GM21786 (cell line): Measurements from ENCODE around the gene STX16.

Experiments used
- ATAC-seq: cut with Tn5 transposase; IDR thresholded peaks from one replicate; pipeline ENCODE4 v1.9.1; 2021; ENCODE audit not compliant: unreplicated experiment

The STX16 gene, protein sequence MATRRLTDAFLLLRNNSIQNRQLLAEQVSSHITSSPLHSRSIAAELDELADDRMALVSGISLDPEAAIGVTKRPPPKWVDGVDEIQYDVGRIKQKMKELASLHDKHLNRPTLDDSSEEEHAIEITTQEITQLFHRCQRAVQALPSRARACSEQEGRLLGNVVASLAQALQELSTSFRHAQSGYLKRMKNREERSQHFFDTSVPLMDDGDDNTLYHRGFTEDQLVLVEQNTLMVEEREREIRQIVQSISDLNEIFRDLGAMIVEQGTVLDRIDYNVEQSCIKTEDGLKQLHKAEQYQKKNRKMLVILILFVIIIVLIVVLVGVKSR

DNA sequence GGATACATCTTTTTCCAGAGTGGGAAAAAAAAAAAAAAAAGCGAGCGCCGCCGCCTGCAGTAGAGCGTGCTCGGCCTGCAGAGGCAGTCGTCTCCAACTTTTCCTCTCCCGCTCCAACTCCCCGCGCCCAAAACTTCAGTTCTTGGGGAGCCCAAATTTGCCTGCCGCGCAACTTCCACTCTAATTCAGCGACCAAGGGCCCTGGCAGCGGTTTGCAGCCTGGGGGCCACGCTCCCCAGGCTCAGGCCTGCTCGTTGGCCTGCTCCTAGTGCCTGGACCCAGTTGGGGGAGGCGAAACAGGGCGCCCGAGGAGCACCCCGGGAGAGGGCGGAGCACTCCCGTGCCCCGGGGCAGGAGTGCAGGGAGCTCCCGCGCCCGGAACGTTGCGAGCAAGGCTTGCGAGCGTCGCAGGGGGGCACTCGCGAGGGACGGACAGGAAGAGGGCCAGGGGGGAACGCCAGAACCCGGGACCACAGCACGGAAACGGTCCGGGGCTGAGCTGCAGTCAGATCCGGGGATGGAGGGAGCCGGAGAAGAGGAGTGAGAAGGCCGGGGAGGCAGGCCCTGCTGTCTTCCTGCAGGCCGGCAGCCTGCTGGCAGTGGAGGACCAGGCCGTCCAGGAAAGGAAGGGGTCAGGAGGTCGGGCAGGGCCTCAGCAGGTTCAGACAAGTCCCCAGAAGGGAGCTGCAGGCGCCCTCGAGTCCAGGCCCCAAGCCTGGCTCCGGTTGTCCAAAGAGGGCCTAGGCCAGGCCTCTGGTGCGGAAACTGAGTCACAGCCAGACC is at the start of gene STX16:
TSS of gene STX16 (plus strand) at position 508 of the 783 bp plus-strand sequence. CDS start 724 bp downstream, outside the sequence.
- peak; percentile 56 for ATAC-seq

DNA sequence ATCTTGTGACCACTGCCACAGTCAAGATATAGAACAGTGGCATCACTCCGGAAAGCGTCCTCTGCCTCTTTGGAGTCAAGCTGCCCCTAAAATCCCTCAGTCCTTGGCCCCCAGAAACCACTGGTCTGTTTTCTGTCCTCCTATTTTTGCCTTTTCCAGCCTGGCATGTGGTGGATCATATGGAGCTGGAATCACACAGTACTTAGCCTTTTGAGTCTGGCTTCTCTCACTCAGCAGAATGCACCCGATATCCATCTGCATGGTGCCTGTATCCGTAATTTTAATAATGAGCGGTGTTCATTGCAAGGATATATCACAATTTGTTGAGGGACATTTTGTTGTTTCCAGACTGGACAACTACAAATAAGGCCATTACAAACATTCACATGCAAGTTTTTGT is 49.0 kb upstream of the STX16 start:
- no peak for ATAC-seq

DNA sequence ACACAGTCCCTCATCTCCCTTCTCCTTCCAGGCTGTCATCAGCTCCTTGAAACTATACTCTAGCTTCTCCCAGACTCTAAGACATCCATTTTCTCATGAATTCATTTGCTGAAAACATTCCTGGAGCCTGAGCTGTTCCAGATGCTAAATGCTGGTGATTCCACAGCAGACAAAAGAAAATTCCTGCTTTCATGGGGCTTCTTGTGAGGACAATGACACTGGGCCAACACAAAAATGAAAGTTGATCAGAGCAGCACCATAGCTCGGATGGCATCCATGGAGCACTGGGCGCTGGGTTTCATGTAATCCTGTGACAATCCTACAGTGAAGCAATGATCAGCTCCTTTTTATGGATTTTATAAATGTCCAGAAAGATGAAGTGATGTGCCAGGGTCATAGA is 47.4 kb upstream of the STX16 start:
- ATAC-seq, result no peak

DNA sequence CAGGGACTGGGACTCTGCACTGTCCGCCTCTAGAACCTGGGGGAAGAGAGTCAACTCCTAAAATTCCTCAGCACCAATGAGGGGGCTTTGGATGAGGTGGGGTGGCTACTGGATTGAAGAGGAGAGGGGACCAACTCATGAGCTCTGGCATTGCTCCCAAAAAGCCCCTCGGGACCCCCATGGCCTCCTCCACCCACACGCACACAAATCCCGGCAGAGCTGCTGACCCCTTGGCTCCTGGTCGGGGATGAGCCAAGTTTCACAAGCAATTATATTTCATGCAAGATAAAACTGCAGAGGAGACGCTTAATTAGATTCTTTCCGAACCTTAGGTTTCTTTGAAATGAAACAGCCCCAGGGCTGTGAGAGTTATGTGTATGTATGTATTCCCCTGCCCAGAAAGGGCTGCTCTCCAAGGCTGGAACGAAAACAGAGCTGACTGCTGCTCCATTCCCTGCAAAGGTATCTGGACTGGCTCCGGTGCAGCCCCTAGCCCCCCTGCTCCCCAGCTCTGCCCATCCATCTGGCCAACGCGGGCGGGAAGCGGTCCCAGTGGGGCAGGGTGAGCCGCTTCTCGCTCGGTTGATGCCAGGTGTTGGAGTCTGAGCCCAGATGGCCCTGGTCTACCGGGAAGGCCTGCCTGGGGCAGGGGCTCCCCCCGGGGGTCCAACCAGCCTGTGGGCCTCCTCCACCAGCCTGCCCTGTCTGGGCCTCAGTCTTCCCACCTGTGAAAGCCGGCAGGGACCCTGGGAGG is 46.8 kb upstream of the STX16 start:
- ATAC-seq, result no peak

DNA sequence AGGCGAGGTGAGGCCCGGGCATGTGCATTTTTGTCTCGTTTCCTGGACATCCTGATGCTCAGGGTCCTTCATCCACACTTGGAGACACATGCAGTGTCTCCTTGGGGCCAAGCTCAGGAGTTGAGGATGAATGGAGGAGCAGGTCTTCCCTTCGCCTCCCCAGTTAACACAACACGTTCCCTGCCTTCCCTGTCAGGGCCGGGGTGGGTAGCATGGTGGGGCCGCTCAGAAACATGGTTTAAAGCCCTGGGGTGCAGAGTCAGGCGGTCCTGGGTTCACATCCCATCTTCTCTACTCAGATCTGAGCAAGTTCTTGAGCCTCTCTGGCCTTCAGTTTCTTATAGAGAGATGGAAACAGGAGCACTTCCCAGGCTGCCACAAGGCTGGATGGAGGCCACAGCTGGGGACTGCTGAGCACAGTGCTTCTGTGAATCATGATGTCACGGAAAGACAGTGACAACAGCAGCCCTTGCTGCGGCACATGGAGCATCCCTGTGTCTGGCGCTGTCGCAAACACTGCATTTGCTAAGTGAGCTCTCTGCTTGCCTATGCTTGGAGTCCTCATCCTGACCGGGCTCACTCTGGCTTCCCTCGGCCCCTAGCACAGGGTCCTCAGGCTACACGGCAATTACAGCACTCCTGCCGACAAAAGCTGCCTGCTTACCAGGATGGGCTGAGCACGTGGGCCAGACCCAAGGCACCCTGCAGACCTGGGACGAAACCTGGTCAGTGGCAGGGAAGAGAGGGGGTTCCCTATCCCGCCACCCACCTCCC is 45.6 kb upstream of the STX16 start:
- ATAC-seq, result no peak

DNA sequence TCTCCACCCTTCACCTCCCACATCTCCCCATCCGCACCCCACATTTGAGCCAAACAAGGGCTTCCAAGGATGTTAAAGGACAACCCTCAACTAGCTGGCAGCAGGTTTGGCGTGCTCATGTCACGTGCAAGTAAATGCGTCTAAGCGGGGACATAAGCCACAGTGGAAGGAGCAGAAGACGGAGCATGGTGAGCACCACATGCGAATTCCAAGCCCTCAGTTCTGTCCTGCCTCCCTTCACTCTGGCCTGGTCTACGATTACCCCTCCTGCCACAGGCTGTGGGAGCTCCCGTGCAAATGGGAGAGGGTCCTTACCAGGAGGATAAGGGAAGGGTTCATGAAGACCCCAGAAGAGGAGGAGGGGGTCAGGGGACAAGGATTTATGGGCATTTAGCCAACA is 44.9 kb upstream of the STX16 start:
- no peak for ATAC-seq

DNA sequence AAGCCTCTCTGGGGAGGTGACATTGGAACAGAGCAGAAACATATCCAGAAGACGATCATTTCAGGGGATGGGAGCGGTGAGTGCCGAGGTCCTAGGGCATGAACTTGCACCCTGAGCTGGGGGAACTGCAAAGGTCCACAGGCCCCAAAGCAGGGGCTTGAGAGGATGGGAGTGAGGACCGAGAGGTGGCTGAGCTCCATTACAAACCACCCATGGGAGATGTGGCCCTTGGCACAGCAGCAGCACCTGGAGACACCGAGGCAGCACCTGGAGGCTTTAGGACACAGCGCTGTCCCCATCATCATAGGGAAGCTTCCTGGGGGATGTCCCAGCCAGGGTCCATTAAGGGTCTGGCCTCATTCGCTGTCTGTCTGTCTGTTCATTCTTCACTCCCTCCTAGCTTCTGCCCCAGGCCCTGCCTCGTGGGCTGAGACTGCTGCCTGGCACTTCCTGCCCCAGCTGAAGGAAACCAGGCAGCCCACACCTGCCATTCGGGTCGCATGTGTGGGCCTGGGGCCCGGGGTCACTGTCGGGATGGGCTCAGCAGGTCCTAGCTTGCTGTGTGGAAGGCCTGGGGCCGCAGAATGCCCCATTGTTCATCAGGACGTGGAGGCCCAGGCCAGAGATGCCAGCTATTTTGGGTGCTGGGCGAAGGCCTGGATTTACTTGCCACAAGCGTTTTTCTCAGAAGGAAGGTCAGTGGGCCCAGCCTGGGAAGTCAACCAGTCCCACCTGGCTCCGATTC is 42.8 kb upstream of the STX16 start:
- ATAC-seq, result no peak

DNA sequence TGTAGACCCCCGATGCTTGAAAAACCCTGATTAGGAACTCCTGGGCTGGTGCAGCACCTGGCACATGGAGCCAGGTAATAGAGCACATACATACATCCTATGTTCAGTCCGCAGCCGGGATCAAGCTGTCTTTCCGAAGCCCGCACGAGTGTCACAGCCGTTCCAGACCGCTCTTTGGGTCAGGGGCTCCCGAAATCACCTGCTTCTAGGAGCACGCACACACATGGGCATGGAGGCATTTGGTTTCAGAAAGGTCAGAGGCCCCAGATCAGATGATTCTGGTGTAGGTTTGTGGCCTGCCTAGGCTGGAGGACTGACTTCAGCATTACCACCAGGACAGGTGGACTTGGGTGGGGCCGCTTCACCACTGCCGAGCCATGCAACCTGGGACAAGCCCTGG is 42.1 kb upstream of the STX16 start:
- ATAC-seq, result no peak

DNA sequence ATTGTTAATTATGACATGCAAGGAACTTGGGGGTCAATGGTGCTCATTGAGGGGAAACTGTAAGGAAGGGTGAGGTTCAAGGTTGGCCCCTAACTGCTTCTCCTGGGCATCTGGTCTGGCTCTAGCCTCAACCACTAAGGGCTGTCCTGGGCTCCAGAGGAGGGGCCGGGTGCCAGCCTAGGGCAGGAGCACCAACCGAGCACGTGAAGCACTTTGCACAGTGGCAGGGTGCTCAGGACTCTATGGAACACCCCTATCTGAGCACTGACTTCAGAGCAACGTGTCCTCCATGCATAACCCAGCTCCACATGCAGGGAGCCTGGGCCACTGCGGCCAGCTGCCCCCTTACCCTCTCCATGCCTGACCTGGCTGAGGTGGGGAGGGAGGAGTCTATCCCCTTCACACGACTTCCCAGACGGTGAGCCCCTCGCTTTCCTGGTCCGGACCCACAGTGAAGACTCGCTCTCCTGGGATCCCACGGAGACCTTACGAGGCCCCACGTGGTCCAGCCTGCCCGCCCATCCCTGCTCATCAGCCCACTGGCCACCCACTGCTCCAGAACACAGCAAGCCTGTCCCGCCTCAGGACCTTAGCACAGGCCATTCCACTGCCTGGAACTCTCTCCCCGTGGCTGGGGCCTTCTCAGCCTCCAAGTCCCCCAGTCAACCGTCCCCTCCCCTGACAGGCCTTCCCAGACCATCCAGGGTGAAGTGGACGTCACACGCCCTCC is 40.8 kb upstream of the STX16 start:
- ATAC-seq, result no peak

DNA sequence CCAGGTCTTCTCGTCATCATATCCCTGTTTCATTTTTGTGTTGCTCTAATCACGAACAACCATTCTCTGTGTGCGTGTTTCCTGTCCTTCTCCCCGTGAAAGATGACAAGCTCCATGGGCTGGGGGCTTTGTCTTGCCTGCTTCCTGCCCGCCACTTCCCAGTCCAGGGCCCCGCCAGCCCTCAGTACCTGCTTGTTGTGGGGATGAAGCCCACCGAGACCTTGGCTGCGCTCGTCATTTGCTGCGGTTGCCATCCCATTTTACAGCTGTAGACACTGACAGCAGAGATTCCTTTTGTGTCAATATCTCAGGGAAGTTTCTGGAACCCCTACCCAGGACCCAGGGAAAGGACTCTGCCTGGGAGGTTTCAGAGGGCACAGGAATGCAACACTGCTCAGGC is 40.3 kb upstream of the STX16 start:
- no peak for ATAC-seq

DNA sequence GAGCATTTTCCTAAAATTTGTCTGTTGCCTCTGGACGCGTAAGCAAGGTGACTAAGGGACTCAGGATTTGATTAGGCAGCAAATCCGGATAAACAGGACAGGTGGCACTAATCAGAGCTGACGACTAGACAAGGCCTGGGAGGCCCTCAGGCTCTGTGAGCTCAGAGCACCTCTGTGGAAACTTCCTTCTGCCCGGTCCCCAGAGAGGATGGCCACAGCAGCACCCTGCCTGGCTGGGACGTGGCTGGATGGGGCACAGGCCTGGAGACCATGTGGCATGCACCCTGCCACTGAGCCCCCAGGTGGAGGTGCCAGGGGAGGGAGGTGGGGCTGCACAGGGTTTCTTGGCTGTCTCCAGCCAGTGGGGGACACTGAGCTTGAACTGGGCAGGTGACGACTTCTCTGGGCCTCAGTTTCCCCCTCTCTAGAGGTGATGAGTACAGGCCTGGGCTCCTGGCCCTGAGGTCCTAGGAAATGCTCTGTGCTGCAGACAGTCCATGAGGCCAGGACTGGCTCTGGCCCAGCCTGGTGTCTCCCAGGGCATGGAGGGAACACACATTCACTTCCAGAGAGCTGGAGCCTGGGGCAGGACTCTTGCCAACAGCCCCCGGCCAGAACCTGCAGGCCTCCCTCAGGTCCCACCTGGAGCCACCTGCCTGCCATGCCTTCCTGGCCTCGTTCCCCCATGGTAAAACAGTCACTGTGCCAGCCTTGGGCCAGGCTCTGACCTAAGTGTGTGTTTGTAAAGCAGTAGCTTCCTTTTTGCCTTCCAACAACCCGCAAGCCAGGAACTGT is 39.6 kb upstream of the STX16 start:
- ATAC-seq, result no peak

DNA sequence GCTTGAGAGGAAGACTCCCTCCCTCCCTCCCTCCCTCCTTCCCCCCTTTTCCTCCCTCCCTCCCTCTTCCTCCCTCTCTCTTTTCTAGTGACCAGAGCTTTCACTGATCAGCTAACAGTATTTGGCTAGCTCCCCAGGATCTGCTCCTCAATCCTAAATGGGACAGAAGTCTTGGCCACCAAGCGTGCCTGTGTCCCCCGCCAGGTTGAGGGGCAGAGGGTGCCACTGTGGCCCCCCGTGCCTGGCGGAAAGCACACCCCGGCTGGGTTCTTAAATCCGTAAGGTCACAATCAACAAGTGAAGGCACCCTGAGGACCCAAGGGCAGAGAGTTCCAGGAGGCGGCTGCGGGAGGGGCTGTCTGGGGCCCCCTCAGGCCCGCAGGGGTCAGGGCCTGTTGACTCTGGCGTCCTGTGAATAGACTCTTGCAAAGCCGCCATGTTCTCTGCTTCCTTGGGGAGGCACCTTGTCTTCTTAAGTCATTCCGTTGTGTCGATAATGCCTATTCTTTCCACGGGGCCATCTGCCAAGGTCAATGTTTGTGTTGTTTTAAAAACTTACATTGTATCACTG is 38.9 kb upstream of the STX16 start:
- ATAC-seq, result no peak

DNA sequence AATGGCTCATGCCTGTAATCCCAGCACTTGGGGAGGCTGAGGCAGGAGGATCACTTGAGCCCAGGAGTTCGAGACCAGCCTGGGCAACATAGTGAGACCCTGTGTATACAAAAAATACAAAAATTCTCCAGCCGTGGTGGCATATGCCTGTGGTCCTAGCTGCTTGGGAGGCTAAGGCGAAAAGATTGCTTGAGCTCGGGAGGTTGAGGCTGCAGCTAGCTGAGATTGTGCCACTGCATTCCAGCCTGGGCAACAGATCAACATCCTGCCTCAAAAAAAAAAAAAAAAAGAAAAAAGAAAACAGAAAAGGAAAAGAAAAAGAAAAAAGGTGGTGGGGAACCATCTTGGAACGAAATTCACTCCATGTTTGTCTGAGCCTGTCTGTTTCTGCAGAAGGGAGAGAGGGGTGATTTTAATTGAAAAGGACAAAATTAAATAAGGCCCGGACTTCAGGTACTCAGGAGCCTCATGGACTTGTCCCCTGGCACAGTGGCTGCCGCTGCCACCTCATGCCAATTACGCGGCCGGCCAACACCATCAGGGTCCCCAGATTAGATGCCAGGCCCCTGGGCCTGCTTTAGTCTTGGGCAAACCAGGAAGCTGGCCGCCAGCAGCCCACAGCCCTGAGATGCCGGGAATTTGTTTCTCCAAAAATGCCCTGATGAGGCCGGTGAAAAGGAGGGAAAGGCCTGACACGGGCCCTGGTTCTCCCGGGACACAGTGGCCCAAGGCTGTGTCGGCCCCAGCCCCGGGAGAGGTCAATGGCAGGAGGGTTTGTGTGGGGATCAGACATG is 37.8 kb upstream of the STX16 start:
- no peak for ATAC-seq

DNA sequence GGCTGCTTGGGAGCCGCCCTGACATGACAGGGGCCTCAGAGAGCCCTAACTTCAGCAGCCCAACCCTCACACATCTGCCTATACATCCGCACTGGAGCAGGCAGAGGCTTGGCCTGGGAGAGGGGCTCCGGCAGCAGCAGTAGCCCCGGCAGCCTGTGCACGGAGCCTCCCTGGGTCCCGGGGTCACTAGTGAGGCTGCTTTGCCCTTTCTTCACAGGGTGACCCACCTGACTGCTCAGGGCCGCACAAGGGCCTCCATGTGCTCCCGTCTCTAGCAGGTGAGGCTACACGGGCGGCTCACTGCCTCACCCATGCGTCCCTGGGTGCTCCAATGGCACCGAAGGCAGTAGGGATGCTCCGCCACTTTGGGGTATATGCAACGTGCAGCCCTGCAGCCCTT is 36.7 kb upstream of the STX16 start:
- no peak for ATAC-seq

DNA sequence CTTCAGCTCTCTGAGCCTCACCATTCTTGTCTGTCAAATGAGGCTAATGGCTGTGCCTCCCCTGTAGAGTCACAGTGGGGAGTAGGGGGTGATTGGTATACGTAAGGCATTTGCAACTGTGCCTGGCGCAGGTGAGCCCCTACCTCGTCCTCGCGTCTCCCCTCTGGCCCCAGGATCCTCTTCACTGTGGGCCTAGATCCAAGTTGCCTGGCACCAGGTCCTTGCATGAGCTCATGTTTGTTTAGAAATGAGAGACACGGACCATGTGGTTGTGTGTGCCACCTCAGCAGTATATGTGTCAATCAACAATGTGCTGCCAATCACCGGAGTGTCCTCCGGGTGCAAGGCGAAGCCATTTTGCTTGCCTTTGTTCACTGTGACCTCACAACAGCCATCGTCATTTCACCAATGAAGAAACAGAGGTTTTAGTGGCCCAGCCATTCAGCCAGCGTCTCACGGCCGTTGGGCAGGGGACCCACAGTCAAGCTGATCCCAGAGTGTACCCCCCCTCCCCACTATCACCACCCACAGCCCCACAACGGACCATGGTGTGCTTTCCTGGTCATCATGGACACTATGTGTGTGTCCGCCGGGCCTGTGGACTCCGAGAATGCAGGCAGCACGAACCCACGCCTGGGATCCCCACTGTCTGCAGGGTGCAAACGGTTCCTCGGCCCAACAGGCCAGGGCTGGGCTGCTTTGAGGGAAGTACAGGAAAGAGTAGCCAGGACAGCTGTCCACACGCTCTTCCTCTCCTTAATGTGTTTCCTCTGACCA is 35.9 kb upstream of the STX16 start:
- no peak for ATAC-seq

DNA sequence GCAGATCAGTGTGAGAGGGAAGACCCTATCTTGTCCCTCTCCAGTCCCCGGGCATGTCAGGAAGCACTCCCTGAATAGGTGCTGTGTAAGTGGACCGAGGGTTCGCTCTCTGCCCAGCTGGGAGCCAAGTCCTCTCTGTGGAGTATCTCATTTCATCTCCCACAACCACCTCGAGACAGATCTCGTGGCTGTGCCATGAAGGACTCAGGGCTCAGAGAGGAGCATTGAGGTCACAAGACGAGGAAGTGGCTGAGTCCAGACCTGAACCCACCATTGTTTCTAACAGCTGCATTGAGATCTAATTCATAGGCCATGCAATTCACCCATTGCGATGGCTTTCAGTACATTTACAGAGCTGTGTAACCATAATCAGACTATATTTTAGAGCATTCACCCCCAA is 34.7 kb upstream of the STX16 start:
- no peak for ATAC-seq

DNA sequence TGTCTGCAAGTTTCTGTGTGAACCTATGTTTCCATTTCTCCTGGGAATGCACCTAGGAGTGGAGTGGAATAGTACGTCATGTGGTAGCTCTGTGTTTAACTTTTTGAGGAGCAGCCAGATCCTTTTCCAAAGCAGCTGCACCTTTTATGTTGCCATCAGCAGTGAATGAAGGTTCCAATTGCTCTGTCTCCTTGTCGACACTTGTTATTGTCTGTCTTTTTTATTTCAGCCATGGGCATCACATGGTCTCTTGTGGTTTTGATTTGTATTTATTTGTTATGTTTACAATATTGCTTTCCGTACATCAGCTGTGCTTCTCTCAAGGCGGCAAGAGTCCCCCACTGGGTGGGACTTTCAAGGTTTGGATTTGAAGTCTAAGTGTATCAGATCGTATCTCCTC is 33.9 kb upstream of the STX16 start:
- ATAC-seq, result no peak
